Fibroblast of skin of scalp (primary cell): ENCODE data around the gene MYO7B.

ENCODE experiments used
- DNase-seq: peaks from one replicate; pipeline ENCODE4 v3.0.0-alpha.2; 2013

The MYO7B gene

GRCh38 chr2:127575185-127575765, 39.8 kb downstream of the MYO7B start:
- no peak for DNase-seq

GRCh38 chr2:127575941-127576432, 40.5 kb downstream of the MYO7B start:
- DNase-seq = no peak

GRCh38 chr2:127576433-127577207, 41.1 kb downstream of the MYO7B start:
- DNase-seq = peak; percentile 92

- no peak for DNase-seq
Observed at GRCh38 chr2:127577208-127577475, 41.7 kb downstream of the MYO7B start.

GRCh38 chr2:127577503-127577902, 42.0 kb downstream of the MYO7B start:
- no peak for DNase-seq

- DNase-seq = no peak
Observed at GRCh38 chr2:127577973-127578372, 42.5 kb downstream of the MYO7B start.

GRCh38 chr2:127578411-127578810, 42.9 kb downstream of the MYO7B start:
- no peak for DNase-seq

GRCh38 chr2:127579231-127579630, 43.7 kb downstream of the MYO7B start:
- no peak for DNase-seq

GRCh38 chr2:127580167-127581049, 44.9 kb downstream of the MYO7B start:
- no peak for DNase-seq

- no peak for DNase-seq
Observed at GRCh38 chr2:127581050-127581345, 45.5 kb downstream of the MYO7B start.

- no peak for DNase-seq
Observed at GRCh38 chr2:127581516-127582490, 46.3 kb downstream of the MYO7B start.

GRCh38 chr2:127582863-127583861, 47.7 kb downstream of the MYO7B start:
- DNase-seq = no peak

- DNase-seq = no peak
Observed at GRCh38 chr2:127584047-127584446, 48.6 kb downstream of the MYO7B start.

- no peak for DNase-seq
Observed at GRCh38 chr2:127584516-127585033, 49.1 kb downstream of the MYO7B start.

- DNase-seq = peak; percentile 18
Observed at GRCh38 chr2:127585270-127585807, 49.9 kb downstream of the MYO7B start.

- DNase-seq = no peak
Observed at GRCh38 chr2:127586136-127586535, 50.7 kb downstream of the MYO7B start.

GRCh38 chr2:127586746-127587295, 51.3 kb downstream of the MYO7B start:
- DNase-seq = no peak

- no peak for DNase-seq
Observed at GRCh38 chr2:127588241-127588640, 52.8 kb downstream of the MYO7B start.

GRCh38 chr2:127589358-127589757, 53.9 kb downstream of the MYO7B start:
- DNase-seq = no peak

GRCh38 chr2:127589841-127590240, 54.4 kb downstream of the MYO7B start:
- no peak for DNase-seq
